Measurements from ENCODE around the gene MYO1C. TPM values are rescaled to one million over a fixed set of nuclear protein-coding genes. Genes with fewer than 3 reads are reported as not detected.

Gene MYO1C
- total RNA-seq, 1 experiment from 2014 or later = 73.6 TPM

DNA sequence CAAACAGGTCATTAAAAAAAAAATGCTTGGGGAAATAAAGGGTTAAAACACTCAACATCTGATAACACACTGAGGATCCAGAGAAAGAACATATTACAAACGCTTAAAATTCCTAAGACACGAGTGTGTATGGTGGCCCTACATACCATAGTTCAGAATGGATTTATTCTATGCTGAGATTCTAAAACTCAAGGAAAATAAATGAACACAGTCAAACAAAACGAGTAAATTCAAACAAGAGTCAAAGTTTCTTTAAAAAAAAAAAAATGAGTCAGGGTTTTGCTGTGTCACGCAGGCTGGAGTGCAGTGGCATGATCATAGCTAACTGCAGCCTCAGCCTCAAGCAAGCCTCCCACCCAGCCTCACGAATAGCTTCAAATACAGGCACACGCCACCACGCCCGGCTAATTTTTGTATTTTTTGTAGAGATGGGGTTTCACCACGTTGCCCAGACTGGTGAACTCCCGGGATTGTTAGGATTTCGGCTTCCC, 53.8 kb downstream of the MYO1C start (continued):
- TF ChIP-seq, protein P1, sequence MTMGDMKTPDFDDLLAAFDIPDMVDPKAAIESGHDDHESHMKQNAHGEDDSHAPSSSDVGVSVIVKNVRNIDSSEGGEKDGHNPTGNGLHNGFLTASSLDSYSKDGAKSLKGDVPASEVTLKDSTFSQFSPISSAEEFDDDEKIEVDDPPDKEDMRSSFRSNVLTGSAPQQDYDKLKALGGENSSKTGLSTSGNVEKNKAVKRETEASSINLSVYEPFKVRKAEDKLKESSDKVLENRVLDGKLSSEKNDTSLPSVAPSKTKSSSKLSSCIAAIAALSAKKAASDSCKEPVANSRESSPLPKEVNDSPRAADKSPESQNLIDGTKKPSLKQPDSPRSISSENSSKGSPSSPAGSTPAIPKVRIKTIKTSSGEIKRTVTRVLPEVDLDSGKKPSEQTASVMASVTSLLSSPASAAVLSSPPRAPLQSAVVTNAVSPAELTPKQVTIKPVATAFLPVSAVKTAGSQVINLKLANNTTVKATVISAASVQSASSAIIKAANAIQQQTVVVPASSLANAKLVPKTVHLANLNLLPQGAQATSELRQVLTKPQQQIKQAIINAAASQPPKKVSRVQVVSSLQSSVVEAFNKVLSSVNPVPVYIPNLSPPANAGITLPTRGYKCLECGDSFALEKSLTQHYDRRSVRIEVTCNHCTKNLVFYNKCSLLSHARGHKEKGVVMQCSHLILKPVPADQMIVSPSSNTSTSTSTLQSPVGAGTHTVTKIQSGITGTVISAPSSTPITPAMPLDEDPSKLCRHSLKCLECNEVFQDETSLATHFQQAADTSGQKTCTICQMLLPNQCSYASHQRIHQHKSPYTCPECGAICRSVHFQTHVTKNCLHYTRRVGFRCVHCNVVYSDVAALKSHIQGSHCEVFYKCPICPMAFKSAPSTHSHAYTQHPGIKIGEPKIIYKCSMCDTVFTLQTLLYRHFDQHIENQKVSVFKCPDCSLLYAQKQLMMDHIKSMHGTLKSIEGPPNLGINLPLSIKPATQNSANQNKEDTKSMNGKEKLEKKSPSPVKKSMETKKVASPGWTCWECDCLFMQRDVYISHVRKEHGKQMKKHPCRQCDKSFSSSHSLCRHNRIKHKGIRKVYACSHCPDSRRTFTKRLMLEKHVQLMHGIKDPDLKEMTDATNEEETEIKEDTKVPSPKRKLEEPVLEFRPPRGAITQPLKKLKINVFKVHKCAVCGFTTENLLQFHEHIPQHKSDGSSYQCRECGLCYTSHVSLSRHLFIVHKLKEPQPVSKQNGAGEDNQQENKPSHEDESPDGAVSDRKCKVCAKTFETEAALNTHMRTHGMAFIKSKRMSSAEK (CRISPR knock-in tag; IDR thresholded peaks at IDR 0.05; ENCODE audit: borderline replicate concordance) = no peak
- no peak for TF ChIP-seq SMAD3 (CRISPR knock-in tag; IDR thresholded peaks at IDR 0.05; ENCODE audit: borderline replicate concordance)
- no peak for TF ChIP-seq ZBTB43 (CRISPR knock-in tag; IDR thresholded peaks at IDR 0.05)
- no peak for TF ChIP-seq PREB (CRISPR knock-in tag; IDR thresholded peaks at IDR 0.05; ENCODE audit: borderline replicate concordance)
- TF ChIP-seq, protein P2, sequence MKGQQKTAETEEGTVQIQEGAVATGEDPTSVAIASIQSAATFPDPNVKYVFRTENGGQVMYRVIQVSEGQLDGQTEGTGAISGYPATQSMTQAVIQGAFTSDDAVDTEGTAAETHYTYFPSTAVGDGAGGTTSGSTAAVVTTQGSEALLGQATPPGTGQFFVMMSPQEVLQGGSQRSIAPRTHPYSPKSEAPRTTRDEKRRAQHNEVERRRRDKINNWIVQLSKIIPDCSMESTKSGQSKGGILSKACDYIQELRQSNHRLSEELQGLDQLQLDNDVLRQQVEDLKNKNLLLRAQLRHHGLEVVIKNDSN (CRISPR knock-in tag; IDR thresholded peaks at IDR 0.05) = no peak
- no peak for TF ChIP-seq ATF1 (CRISPR knock-in tag; IDR thresholded peaks at IDR 0.05)
- TF ChIP-seq RELA (CRISPR knock-in tag; IDR thresholded peaks at IDR 0.05; ENCODE audit: borderline replicate concordance) = no peak
- TF ChIP-seq ZNF263 (CRISPR knock-in tag; IDR thresholded peaks at IDR 0.05; ENCODE audit: low read depth) = no peak
- TF ChIP-seq FOXK1 (CRISPR knock-in tag; IDR thresholded peaks at IDR 0.05) = no peak

GRCh38 chr17:1435326-1435725, 57.2 kb downstream of the MYO1C start:
- Mint-ChIP-seq H3K27ac (no peak overlapping the region), H3K27me3 (ENCODE audit: low read depth) (no peaks in the 10 kb centered on the region), H3K4me3 (no peak overlapping the region), H3K36me3 (peaks cover 48% of the 10 kb centered on the region), H3K4me1 (peaks cover 5% of the 10 kb centered on the region; the same call in 1 of the 2 replicates), H3K9me3 (no peaks in the 10 kb centered on the region)
- ChIA-PET CTCF (no interaction called here), POLR2A (interaction anchor here (0.7 kb wide), 1 partner anchor 38 kb away, joined by 4 read pairs; no protein-coding TSS in a partner anchor)
- ATAC-seq = no peak
- DNase-seq (ENCODE audit: low spot score) = no peak
- no peak for TF ChIP-seq MXD4 (CRISPR knock-in tag; IDR thresholded peaks at IDR 0.05; ENCODE audit: borderline replicate concordance)

DNA sequence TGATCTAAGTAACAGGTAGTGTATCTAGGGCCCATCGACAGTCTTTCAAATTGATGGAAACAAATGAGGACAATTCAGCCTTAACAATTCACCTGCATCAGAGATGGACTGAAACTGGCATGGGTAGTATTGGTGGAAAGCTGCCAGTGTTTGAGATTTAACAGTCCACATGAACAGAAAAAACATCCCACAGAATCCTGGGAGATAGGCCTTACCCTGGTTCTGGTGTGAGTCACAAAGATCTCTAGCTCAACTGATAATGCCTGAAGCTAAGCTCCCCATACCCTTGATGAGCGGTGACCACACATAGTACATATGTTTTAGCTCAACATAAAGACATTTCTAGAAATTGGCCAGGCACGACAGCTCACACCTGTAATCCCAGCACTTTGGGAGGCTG, 58.3 kb downstream of the MYO1C start:
- CTCF ChIA-PET = interaction anchor here (1.3 to 2.2 kb wide), 3 partner anchors 69 to 140 kb away, joined by 3 to 7 read pairs (median 3); no protein-coding TSS in a partner anchor
- POLR2A ChIA-PET = no interaction called here
- Mint-ChIP-seq H3K4me3 (no peak overlapping the region), H3K27me3 (ENCODE audit: low read depth) (no peaks in the 10 kb centered on the region), H3K27ac (no peak overlapping the region), H3K4me1 (peaks cover 5% of the 10 kb centered on the region; the same call in 1 of the 2 replicates), H3K9me3 (no peaks in the 10 kb centered on the region), H3K36me3 (peaks cover 53% of the 10 kb centered on the region)
- no peak for ATAC-seq
- TF ChIP-seq MLX (CRISPR knock-in tag; IDR thresholded peaks at IDR 0.05) (no peak), OVOL2 (CRISPR knock-in tag; IDR thresholded peaks at IDR 0.05; ENCODE audit: borderline replicate concordance) (no peak), NR2C2 (CRISPR knock-in tag; IDR thresholded peaks at IDR 0.05) (no peak), ZNF423 (CRISPR knock-in tag; IDR thresholded peaks at IDR 0.05) (no peak), FOXJ3 (CRISPR knock-in tag; IDR thresholded peaks at IDR 0.05; ENCODE audit: borderline replicate concordance) (no peak)
- TF ChIP-seq, protein P3, sequence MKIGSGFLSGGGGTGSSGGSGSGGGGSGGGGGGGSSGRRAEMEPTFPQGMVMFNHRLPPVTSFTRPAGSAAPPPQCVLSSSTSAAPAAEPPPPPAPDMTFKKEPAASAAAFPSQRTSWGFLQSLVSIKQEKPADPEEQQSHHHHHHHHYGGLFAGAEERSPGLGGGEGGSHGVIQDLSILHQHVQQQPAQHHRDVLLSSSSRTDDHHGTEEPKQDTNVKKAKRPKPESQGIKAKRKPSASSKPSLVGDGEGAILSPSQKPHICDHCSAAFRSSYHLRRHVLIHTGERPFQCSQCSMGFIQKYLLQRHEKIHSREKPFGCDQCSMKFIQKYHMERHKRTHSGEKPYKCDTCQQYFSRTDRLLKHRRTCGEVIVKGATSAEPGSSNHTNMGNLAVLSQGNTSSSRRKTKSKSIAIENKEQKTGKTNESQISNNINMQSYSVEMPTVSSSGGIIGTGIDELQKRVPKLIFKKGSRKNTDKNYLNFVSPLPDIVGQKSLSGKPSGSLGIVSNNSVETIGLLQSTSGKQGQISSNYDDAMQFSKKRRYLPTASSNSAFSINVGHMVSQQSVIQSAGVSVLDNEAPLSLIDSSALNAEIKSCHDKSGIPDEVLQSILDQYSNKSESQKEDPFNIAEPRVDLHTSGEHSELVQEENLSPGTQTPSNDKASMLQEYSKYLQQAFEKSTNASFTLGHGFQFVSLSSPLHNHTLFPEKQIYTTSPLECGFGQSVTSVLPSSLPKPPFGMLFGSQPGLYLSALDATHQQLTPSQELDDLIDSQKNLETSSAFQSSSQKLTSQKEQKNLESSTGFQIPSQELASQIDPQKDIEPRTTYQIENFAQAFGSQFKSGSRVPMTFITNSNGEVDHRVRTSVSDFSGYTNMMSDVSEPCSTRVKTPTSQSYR (CRISPR knock-in tag; IDR thresholded peaks at IDR 0.05) = no peak
- DNase-seq (ENCODE audit: low spot score) = no peak

Data from WTC11 (cell line).